ENCODE results near the gene KIFBP. TPM values are rescaled to one million over a fixed set of nuclear protein-coding genes. Genes with fewer than 3 reads are reported as not detected.
"Not testable (repeated sequence)": the region's sequence is repeated elsewhere in the genome, so short reads cannot be mapped to it uniquely, and the experiment has no call there.

The KIFBP gene
- total RNA-seq, 1 donor from 2014 or later: 26.9 TPM

GRCh38 chr10:69022611-69023010, 34.0 kb downstream of the KIFBP start:
- no peaks in the 10 kb centered on the region for H3K9me3 Mint-ChIP-seq
- TF ChIP-seq CTCF (conservative IDR thresholded peaks at IDR 0.05): no peak
- no peak overlapping the region for H3K27ac Mint-ChIP-seq
- H3K27me3 Mint-ChIP-seq: no peaks in the 10 kb centered on the region
- H3K4me1 Mint-ChIP-seq (ENCODE audit: unreplicated experiment): no peaks in the 10 kb centered on the region
- DNase-seq (ENCODE audit: extremely low spot score, unreplicated experiment): no peak
- H3K36me3 Mint-ChIP-seq: peaks cover 9% of the 10 kb centered on the region
- no peak overlapping the region for H3K4me3 Mint-ChIP-seq

DNA sequence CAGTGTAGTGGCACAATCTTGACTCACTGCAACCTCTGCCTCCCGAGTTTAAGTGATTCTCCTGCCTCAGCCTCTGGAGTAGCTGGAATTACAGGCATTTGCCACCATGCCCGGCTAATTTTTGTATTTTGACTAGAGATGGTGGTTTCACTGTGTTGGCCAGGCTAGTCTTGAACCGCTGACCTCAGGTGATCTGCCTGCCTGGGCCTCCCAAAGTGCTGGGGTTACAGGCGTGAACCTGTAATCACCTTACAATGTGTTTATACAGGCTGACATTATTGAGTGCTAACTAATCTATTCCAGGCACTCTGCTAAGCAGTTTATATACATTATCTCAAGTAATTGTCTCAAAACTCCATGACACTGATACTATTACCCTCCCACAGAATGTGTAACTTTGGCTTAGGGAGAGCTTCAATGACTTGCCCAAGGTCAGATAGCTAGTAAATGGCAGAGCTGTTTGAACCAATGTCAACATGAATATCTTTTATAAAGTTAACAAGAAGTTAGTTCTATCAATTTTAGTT, 36.8 kb downstream of the KIFBP start:
- Mint-ChIP-seq H3K36me3 (no peaks in the 10 kb centered on the region), H3K9me3 (no peaks in the 10 kb centered on the region), H3K27me3 (peaks cover 3% of the 10 kb centered on the region), H3K4me1 (ENCODE audit: unreplicated experiment) (no peaks in the 10 kb centered on the region), H3K27ac (no peak overlapping the region), H3K4me3 (no peak overlapping the region)
- no peak for TF ChIP-seq CTCF (conservative IDR thresholded peaks at IDR 0.05)
- no peak for DNase-seq (ENCODE audit: extremely low spot score, unreplicated experiment)

GRCh38 chr10:69033256-69033655, 44.7 kb downstream of the KIFBP start:
- Mint-ChIP-seq H3K36me3 (no peaks in the 10 kb centered on the region), H3K9me3 (no peaks in the 10 kb centered on the region), H3K4me3 (no peak overlapping the region), H3K27me3 (peaks cover 23% of the 10 kb centered on the region), H3K4me1 (ENCODE audit: unreplicated experiment) (no peaks in the 10 kb centered on the region), H3K27ac (no peak overlapping the region)
- no peak for TF ChIP-seq CTCF (conservative IDR thresholded peaks at IDR 0.05)
- DNase-seq (ENCODE audit: extremely low spot score, unreplicated experiment): no peak

- Mint-ChIP-seq H3K9me3 (no peaks in the 10 kb centered on the region), H3K27ac (no peak overlapping the region), H3K4me1 (ENCODE audit: unreplicated experiment) (no peaks in the 10 kb centered on the region), H3K27me3 (peaks cover 10% of the 10 kb centered on the region), H3K4me3 (no peak overlapping the region), H3K36me3 (no peaks in the 10 kb centered on the region)
- TF ChIP-seq CTCF (conservative IDR thresholded peaks at IDR 0.05): no peak
- DNase-seq (ENCODE audit: extremely low spot score, unreplicated experiment): no peak
Observed at GRCh38 chr10:69037489-69037888, 48.9 kb downstream of the KIFBP start.

DNA sequence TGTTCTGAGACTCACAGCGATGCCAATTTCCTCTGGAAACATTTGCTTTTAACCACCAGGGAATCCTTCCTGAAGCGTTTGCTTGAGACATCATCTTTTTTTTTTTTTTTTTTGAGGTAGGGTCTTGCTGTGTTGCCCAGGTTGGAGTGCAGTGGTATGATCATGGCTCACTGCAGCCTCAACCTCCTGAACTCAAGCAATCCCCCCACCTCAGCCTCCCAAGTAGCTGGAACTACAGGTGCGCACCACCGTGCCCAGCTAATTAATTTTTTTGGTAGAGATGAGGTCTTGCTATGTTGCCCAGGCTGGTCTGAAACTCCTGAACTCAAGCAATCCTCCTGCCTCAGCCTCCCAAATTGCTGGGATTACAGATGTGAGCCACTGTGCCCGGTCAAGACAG, 52.3 kb downstream of the KIFBP start:
- H3K27ac Mint-ChIP-seq; H3K4me1 Mint-ChIP-seq (ENCODE audit: unreplicated experiment); H3K27me3 Mint-ChIP-seq; H3K36me3 Mint-ChIP-seq; H3K9me3 Mint-ChIP-seq; DNase-seq (ENCODE audit: extremely low spot score, unreplicated experiment); H3K4me3 Mint-ChIP-seq: not testable (repeated sequence)

DNA sequence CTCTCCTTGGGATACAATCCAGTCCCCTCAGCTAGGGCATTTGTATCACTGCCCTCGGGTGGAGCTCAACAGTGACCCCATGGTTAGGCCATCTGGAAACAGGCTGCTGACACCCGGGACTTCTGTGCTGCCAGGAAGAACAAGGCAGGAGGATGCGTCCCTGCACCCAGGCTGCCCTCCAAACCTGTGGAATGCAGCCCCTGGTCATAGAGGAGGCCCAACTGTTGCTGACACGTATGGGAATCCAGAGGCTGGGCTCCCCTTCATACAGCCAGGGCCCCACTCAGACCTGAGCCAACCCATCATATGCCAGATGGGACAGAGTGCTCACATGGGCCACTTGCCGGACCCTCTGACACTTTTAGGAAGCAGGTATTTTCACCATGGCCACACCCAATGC, 53.8 kb downstream of the KIFBP start:
- no peaks in the 10 kb centered on the region for H3K4me1 Mint-ChIP-seq (ENCODE audit: unreplicated experiment)
- H3K4me3 Mint-ChIP-seq: no peak overlapping the region
- no peaks in the 10 kb centered on the region for H3K36me3 Mint-ChIP-seq
- DNase-seq (ENCODE audit: extremely low spot score, unreplicated experiment): no peak
- TF ChIP-seq CTCF (conservative IDR thresholded peaks at IDR 0.05): no peak
- no peak overlapping the region for H3K27ac Mint-ChIP-seq
- H3K27me3 Mint-ChIP-seq: no peaks in the 10 kb centered on the region
- no peaks in the 10 kb centered on the region for H3K9me3 Mint-ChIP-seq

Data from type B pancreatic cell (in vitro differentiated cells).